ENCODE data around the gene LGALSL. TPM values are rescaled to one million over a fixed set of nuclear protein-coding genes. Genes with fewer than 3 reads are reported as not detected.
"Not testable (repeated sequence)": the region's sequence is repeated elsewhere in the genome, so short reads cannot be mapped to it uniquely, and the experiment has no call there.

LGALSL gene
- total and polyA plus RNA-seq, 8 donors = 4.1 to 19.5 (median 8.1) TPM

DNA sequence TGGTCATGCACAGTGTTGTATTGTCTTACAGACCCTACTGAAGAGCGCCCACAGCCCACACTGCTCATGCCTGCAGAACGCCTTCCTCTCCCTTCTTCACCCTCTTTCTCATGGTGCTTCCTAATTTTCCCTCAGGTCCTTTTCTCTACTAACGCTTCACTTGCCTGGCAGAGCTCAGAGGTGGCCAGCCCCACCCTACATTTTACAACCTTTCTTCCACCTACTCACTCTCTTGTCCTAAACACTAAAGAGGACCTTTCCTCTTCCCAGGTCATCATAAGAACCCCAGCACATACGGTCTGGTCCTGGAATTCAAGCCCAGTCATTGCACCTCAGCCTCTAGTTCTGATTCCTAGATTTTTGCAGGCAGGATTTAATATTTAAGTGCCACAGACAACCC is 11.7 kb upstream of the LGALSL start:
- Histone ChIP-seq H3K36me3 (no peaks in the 10 kb centered on the region), H3K4me1 (peaks cover 0 to 9% (median 0%) of the 10 kb centered on the region in 4 donors), H3K9me3 (no peaks in the 10 kb centered on the region), H3K4me3 (no peak overlapping the region), H3K27ac (no peak overlapping the region), H3K27me3 (no peaks in the 10 kb centered on the region)
- 90 to 98% (median 96%) methylated on average over 4 of the region's 4 CpGs for WGBS, 5 donors
- intact Hi-C loops (cut with DNase I; ENCODE audit: low total_unique reads) = no loop called here
- no peak for TF ChIP-seq POLR2A (IDR thresholded peaks at IDR 0.05)
- TF ChIP-seq CTCF (IDR thresholded peaks at IDR 0.05) = no peak
- TF ChIP-seq EP300 (IDR thresholded peaks at IDR 0.05) = no peak
- TF ChIP-seq POLR2AphosphoS5 (IDR thresholded peaks at IDR 0.05) = no peak
- no peak for DNase-seq

- Histone ChIP-seq H3K4me1 (peaks cover 0 to 15% (median 5%) of the 10 kb centered on the region in 4 donors), H3K9me3 (no peaks in the 10 kb centered on the region), H3K27ac (no peak overlapping the region), H3K36me3 (no peaks in the 10 kb centered on the region), H3K4me3 (no peak overlapping the region), H3K27me3 (no peaks in the 10 kb centered on the region)
- intact Hi-C loops (cut with DNase I; ENCODE audit: low total_unique reads) = no loop called here
- no peak for TF ChIP-seq POLR2AphosphoS5 (IDR thresholded peaks at IDR 0.05)
- no peak for TF ChIP-seq POLR2A (IDR thresholded peaks at IDR 0.05)
- TF ChIP-seq CTCF (IDR thresholded peaks at IDR 0.05) = no peak
- no peak for TF ChIP-seq EP300 (IDR thresholded peaks at IDR 0.05)
- DNase-seq = no peak
- WGBS, 5 donors = 60 to 88% (median 73%) methylated on average over 7 of the region's 7 CpGs
Observed at GRCh38 chr2:64442801-64443429, 11.0 kb upstream of the LGALSL start.

DNA sequence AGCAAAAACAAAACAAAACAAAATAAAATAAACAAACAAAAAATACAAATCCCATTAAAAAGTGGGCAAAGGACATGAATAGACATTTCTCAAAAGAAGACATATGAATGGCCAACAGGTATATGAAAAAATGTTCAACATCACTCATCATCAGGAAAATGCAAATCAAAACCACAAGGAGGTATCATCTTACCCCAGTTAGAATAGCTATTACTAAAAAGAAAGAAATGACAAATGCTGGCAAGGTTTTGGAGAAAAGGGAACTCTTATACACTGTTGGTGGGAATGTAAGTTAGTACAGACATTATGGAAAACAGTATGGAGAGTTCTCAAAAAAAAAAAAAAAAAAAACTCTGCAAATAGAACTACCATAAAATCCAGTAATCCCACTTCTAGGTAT is 8.0 kb upstream of the LGALSL start:
- H3K4me3 ChIP-seq; H3K36me3 ChIP-seq; DNase-seq; H3K27me3 ChIP-seq; H3K27ac ChIP-seq; intact Hi-C loops (cut with DNase I; ENCODE audit: low total_unique reads); H3K9me3 ChIP-seq: not testable (repeated sequence)
- H3K4me1 ChIP-seq = peaks cover 0 to 15% (median 9%) of the 10 kb centered on the region in 4 donors

- no peak for TF ChIP-seq CTCF (IDR thresholded peaks at IDR 0.05)
- TF ChIP-seq POLR2A (IDR thresholded peaks at IDR 0.05) = no peak
- no peak for TF ChIP-seq EP300 (IDR thresholded peaks at IDR 0.05)
- no peak for TF ChIP-seq POLR2AphosphoS5 (IDR thresholded peaks at IDR 0.05)
- no peak for DNase-seq
- Histone ChIP-seq H3K4me1 (peaks cover 0 to 15% (median 10%) of the 10 kb centered on the region in 4 donors), H3K27ac (peak overlapping the region in 1 of 5 donors; percentile 8), H3K9me3 (no peaks in the 10 kb centered on the region), H3K27me3 (no peaks in the 10 kb centered on the region), H3K36me3 (no peaks in the 10 kb centered on the region), H3K4me3 (no peak overlapping the region)
- intact Hi-C loops (cut with DNase I; ENCODE audit: low total_unique reads) = no loop called here
- WGBS, 5 donors = 69 to 84% (median 74%) methylated on average over 2 of the region's 2 CpGs
Observed at GRCh38 chr2:64447317-64448040, 6.5 kb upstream of the LGALSL start.

- no peak for DNase-seq
- intact Hi-C loops (cut with DNase I; ENCODE audit: low total_unique reads) = no loop called here
- Histone ChIP-seq H3K4me1 (peaks cover under 1 to 21% (median 14%) of the 10 kb centered on the region in 4 donors), H3K4me3 (no peak overlapping the region), H3K9me3 (no peaks in the 10 kb centered on the region), H3K36me3 (no peaks in the 10 kb centered on the region), H3K27ac (peak overlapping the region in 1 of 5 donors; percentile 8), H3K27me3 (no peaks in the 10 kb centered on the region)
- TF ChIP-seq CTCF (IDR thresholded peaks at IDR 0.05) (no peak), POLR2A (IDR thresholded peaks at IDR 0.05) (no peak), POLR2AphosphoS5 (IDR thresholded peaks at IDR 0.05) (no peak), EP300 (IDR thresholded peaks at IDR 0.05) (no peak)
- 68 to 83% (median 79%) methylated on average over 7 of the region's 7 CpGs for WGBS, 5 donors
Observed at GRCh38 chr2:64448041-64448426, 5.9 kb upstream of the LGALSL start.

Measured in stomach (tissue), 9 donors.